ENCODE measurements around the gene TNRC18.

DNA sequence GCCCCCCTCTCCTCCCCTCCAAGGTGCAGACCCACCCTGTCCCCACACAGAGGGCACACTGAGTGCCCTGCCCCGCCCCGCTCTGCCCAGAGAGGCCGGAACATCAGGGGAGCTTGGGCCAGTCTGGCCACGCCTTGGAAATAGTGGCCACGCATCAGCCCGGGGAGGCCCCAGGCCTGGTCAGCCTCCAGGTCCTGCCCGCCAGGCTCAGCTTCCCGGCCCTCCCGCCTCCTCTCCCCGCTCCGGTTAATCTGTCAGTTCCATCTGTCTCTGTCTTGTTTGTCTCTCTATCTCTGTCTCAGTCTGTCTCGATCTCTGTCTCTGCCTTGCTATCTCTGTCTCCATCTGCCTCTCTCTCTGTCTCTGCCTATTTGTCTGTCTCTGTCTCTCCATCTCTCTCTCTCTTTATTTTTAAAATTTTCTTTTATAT lies 28.9 kb upstream of the TNRC18 start:
- TF ChIP-seq SUZ12 (IDR thresholded peaks at IDR 0.05; ENCODE audit: extremely low read depth, insufficient read depth, insufficient read length) = no peak
- no peak for TF ChIP-seq YY1 (IDR thresholded peaks at IDR 0.05; ENCODE audit: insufficient read depth, insufficient read length)

Data from NT2/D1 (cell line).